EL (cell line): Measurements from ENCODE around the gene KLHDC3.
"Not testable (repeated sequence)": the region's sequence is repeated elsewhere in the genome, so short reads cannot be mapped to it uniquely, and the experiment has no call there.

Source experiments
- DNase-seq: peaks from one replicate; pipeline ENCODE4 v3.0.0-alpha.2; 2016

KLHDC3 gene

GRCh38 chr6:42989923-42990322, 24.1 kb upstream of the KLHDC3 start:
- no peak for DNase-seq

GRCh38 chr6:42993445-42993844, 20.6 kb upstream of the KLHDC3 start:
- peak; percentile 33 for DNase-seq

GRCh38 chr6:42996513-42996912, 17.5 kb upstream of the KLHDC3 start:
- no peak for DNase-seq

GRCh38 chr6:42998205-42998604, 15.8 kb upstream of the KLHDC3 start:
- not testable (repeated sequence) for DNase-seq

- DNase-seq: no peak
These were observed 12.2 kb upstream of the KLHDC3 start for GRCh38 chr6:43001843-43002242.

- DNase-seq: no peak
These were observed 8.2 kb upstream of the KLHDC3 start for GRCh38 chr6:43005844-43006243.

GRCh38 chr6:43006251-43006650, 7.8 kb upstream of the KLHDC3 start:
- DNase-seq: no peak

- no peak for DNase-seq
These were observed 6.9 kb upstream of the KLHDC3 start for GRCh38 chr6:43007126-43007525.

GRCh38 chr6:43009124-43009523, 4.9 kb upstream of the KLHDC3 start:
- DNase-seq: peak; percentile 32

- no peak for DNase-seq
These were observed 2.8 kb upstream of the KLHDC3 start for GRCh38 chr6:43011207-43011606.

- no peak for DNase-seq
These were observed 1.7 kb upstream of the KLHDC3 start for GRCh38 chr6:43012364-43012763.

GRCh38 chr6:43013097-43013842, 779 bp upstream of the KLHDC3 start:
- DNase-seq: peak; percentile 66

- DNase-seq: peak; percentile 45
These were observed 423 bp downstream of the KLHDC3 start for GRCh38 chr6:43014434-43014909.

- no peak for DNase-seq
These were observed 2.3 kb downstream of the KLHDC3 start for GRCh38 chr6:43016176-43016942.

- no peak for DNase-seq
These were observed 2.9 kb downstream of the KLHDC3 start for GRCh38 chr6:43016943-43017334.

- DNase-seq: no peak
These were observed 5.1 kb downstream of the KLHDC3 start for GRCh38 chr6:43019152-43019551.

GRCh38 chr6:43020052-43020705, 6.1 kb downstream of the KLHDC3 start:
- no peak for DNase-seq

- peak; percentile 18 for DNase-seq
These were observed 6.8 kb downstream of the KLHDC3 start for GRCh38 chr6:43020847-43021246.

GRCh38 chr6:43021270-43022047, 7.4 kb downstream of the KLHDC3 start, which contains the start of gene RRP36:
TSS of gene RRP36 (plus strand) at chr6:43021623. CDS start at chr6:43021655, 32 bp downstream.
- peak; percentile 78 for DNase-seq

GRCh38 chr6:43024436-43024835, 10.4 kb downstream of the KLHDC3 start:
- no peak for DNase-seq

GRCh38 chr6:43026365-43026764, 12.3 kb downstream of the KLHDC3 start:
- no peak for DNase-seq

GRCh38 chr6:43029120-43029519, 15.1 kb downstream of the KLHDC3 start:
- DNase-seq: no peak

GRCh38 chr6:43032326-43032725, 18.3 kb downstream of the KLHDC3 start:
- DNase-seq: no peak
